Right cardiac atrium (tissue), 5 donors: ENCODE results near the gene THADA. TPM values are rescaled to one million over a fixed set of nuclear protein-coding genes. Genes with fewer than 3 reads are reported as not detected.

Experiments used
- ATAC-seq, 2 donors: fragments of 200-7000 bp; cut with Tn5 transposase; one replicate each; pipeline versions ENCODE4 v1.8.0 to v1.9.1; 2020; ENCODE audit warnings: moderate library complexity in 2 of 2, mild to moderate bottlenecking in 1 of 2
- DNase-seq, 3 donors: peaks; one replicate each; pipeline ENCODE4 v3.0.0-alpha.2; 2020
- H3K27ac ChIP-seq: one replicate; pipeline ENCODE4 v1.5.1; 2013; ENCODE audit warnings: mild to moderate bottlenecking, low read length, control low read depth, moderate library complexity
- H3K27me3 ChIP-seq: one replicate; pipeline ENCODE4 v1.6.1; 2013; ENCODE audit not compliant: control insufficient read depth, insufficient read depth
- H3K4me1 ChIP-seq: one replicate; pipeline ENCODE4 v1.6.1; 2013; ENCODE audit warnings: low read length; ENCODE audit not compliant: control insufficient read depth, insufficient read depth
- H3K4me3 ChIP-seq: one replicate; pipeline ENCODE4 v1.5.1; 2013; ENCODE audit warnings: low read length, control low read depth
- H3K9me3 ChIP-seq: one replicate; pipeline ENCODE4 v1.6.1; 2013; ENCODE audit warnings: low read length; ENCODE audit not compliant: control insufficient read depth
- WGBS: extraction: QIAGEN DNeasy Blood & Tissue Kit; methylation state at CpG from one replicate; pipeline ENCODE4 v1.1.7; 2013; 5-methylcytosine and 5-hydroxymethylcytosine counted together
- intact Hi-C, 4 donors: fragments of 100-400 bp; cut with DNase I; formaldehyde crosslinking; loops; one replicate each; pipeline versions ENCODE4 v1.11.0 to v1.14.0; 2022 to 2023
- polyA plus RNA-seq: library from polyadenylated mRNA; stranded (reverse); fragments of 200-250 nt; gene quantifications from one replicate; pipeline ENCODE4 v1.2.3, GENCODE V29; 2013
- total RNA-seq, 4 donors: library from RNA; stranded (reverse); fragmentation: NEBNext Ultra II Directional; extraction: Animal tissue kit (Norgen Biotek cat#: 25700); gene quantifications; one replicate each; pipeline ENCODE4 v1.2.1, GENCODE V29; 2021
- donor health status: healthy with polysubstance abuse.
- donor health status: DM: no; HTN: yes; CAD: no.
- donor health status: DM: no; HTN: no; CAD: no.
- donor health status: DM: no; HTN: yes; CAD: no; lungs with severe emphysema.
- donor health status: DM: yes; HTN: yes; CAD: no.

THADA gene
- total and polyA plus RNA-seq, 5 donors: 10.6 to 20.7 (median 19.8) TPM

DNA sequence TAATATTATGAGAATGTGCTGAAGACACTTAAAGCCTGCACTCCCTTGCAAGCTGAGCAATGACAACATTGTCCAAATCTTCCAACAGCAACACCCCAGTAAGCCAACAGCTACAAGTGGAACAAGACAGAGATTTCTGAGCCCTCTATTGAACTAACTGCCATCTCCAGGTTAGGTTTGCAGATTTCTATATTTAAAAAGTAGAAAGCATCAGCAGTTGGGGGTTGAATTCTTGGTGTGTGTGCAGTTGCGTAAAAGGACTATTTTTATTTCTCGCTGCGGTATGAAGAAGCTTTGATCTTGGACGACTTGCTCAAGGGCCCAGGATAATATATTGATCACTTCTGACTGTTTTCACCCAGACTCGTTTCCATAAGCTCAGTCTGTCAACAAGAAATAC lies 263.2 kb downstream of the THADA start:
- WGBS: 36% methylated on average over 5 of the region's 5 CpGs
- peak overlapping the region; percentile 61 for H3K27ac ChIP-seq
- intact Hi-C loops: loop anchor here in 1 of 4 donors (5.0 kb wide), 1 partner anchor 65 kb away; no protein-coding TSS in a partner anchor
- DNase-seq (no peak), ATAC-seq (peak in 1 of 2 donors; percentile 27)
- H3K4me1 ChIP-seq: peaks cover 13% of the 10 kb centered on the region
- H3K4me3 ChIP-seq: no peak overlapping the region
- H3K9me3 ChIP-seq: no peaks in the 10 kb centered on the region
- no peaks in the 10 kb centered on the region for H3K27me3 ChIP-seq

DNA sequence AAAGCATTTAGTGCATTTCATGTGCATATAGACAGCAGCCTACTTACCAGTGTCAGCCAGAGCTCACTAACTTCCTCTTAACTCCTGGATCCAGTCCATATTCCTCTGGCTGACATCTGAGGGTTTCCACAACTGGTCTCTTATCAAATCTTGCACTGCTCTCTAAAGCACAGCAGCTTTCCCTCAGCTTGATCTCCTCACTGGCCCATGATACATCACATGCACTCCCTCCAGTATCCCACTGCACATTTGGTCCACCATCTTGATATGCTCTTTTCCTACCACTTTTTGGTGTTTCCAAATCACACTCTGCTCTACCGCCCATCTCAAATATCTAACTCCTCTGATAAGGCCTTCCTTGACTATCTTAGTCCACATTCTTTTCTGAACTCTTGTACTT lies 264.4 kb downstream of the THADA start:
- intact Hi-C loops: loop anchor here in 1 of 4 donors (5.0 kb wide), 1 partner anchor 64 kb away; no protein-coding TSS in a partner anchor
- Histone ChIP-seq H3K4me1 (peaks cover 13% of the 10 kb centered on the region), H3K4me3 (no peak overlapping the region), H3K27ac (peak overlapping the region; percentile 56), H3K9me3 (no peaks in the 10 kb centered on the region), H3K27me3 (no peaks in the 10 kb centered on the region)
- 51% methylated on average over 1 of the region's 1 CpG for WGBS
- no peak for DNase-seq
- ATAC-seq: peak; percentile 84 to 85

DNA sequence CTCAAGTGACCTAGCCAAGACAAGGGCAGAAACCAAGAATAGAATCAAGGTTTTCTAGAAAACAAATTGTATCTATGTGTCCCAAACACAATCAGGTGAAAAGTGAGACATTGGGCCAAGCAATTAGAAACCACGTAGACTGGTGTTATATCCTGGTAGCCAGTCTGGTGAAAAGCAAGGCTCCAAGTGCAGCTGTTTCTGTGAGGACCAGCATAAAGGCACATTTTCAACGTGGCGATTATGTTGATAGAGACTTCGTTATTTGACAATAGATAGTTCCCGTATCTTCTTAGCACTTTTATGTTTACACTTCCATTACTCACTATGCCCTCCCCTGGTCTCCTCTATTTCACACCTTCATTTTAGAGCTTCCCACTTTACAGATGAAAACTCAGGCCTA lies 266.2 kb downstream of the THADA start:
- Histone ChIP-seq H3K27me3 (no peaks in the 10 kb centered on the region), H3K9me3 (no peaks in the 10 kb centered on the region), H3K4me3 (no peak overlapping the region), H3K4me1 (peaks cover 13% of the 10 kb centered on the region), H3K27ac (peak overlapping the region; percentile 82)
- DNase-seq (no peak), ATAC-seq (no peak)
- intact Hi-C loops: loop anchor here in 1 of 4 donors (5.0 kb wide), 1 partner anchor 62 kb away; no protein-coding TSS in a partner anchor
- 50% methylated on average over 5 of the region's 5 CpGs for WGBS

DNA sequence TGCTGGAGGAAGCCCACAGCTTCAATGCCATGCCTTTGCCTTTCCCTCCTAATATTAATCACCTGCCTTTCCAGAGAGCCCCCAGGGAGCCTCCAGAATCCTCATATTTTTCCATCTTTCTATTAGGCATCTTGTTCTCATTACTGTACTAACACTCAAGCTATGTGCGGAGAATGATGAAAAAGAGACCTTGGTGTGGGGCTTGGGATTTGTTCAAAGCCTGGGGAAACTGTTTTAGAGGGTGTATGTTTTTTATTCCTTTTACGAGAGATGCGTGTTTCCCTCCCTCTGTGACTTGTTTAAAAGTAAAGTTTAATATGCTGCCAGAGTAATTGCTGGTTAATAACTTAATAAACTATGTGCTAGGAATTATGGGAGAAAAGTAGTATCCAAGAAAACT lies 267.0 kb downstream of the THADA start:
- Histone ChIP-seq H3K9me3 (no peaks in the 10 kb centered on the region), H3K4me1 (peaks cover 12% of the 10 kb centered on the region), H3K4me3 (no peak overlapping the region), H3K27me3 (no peaks in the 10 kb centered on the region), H3K27ac (no peak overlapping the region)
- DNase-seq (no peak), ATAC-seq (no peak)
- WGBS: 87% methylated on average over 3 of the region's 3 CpGs
- intact Hi-C loops: no loop called here

DNA sequence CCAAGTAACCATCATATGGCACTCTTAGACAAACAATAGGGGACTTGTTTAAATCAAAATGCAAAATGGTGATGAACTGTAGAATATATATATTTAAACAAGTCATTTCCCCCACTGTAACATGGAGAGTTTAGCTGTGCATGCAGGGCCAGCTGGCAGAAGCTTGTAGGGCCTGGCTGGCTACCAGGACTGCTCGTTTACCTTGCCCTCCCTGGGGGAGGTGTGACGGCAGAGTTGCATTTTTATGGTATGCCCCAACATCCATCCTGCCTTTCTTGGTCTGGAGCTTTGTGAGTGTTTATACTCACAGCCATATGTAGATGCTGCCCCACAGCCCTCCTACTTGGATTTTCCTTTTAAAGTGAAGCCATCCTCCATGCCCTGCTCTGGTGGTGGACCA lies 267.7 kb downstream of the THADA start:
- Histone ChIP-seq H3K4me3 (no peak overlapping the region), H3K27ac (no peak overlapping the region), H3K27me3 (no peaks in the 10 kb centered on the region), H3K4me1 (peaks cover 14% of the 10 kb centered on the region), H3K9me3 (no peaks in the 10 kb centered on the region)
- WGBS: 55% methylated on average over 2 of the region's 2 CpGs
- intact Hi-C loops: no loop called here
- ATAC-seq (no peak), DNase-seq (no peak)

DNA sequence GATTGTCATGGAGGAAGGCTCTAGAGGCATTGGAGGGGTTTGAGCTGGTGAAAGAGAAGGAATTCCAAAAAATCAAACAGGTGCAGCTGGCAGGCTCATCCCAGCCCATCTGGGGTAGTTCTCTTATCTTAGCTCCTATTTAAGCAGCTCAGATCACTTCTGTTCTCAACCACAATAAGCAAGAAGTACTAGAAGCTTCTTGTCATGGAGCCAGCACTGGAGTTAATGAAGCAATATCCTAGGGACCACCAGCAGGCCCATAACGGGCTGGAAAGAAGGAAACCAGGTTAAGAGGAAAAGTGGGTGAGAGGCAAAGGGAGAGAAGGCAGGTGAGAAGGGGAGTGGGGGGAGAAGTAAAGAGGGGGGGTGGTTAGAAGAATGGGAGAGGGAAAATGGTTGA lies 268.7 kb downstream of the THADA start:
- ATAC-seq: no peak
- peaks cover 14% of the 10 kb centered on the region for H3K4me1 ChIP-seq
- no peaks in the 10 kb centered on the region for H3K9me3 ChIP-seq
- 43% methylated on average over 1 of the region's 1 CpG for WGBS
- no peak overlapping the region for H3K27ac ChIP-seq
- H3K27me3 ChIP-seq: no peaks in the 10 kb centered on the region
- no peak overlapping the region for H3K4me3 ChIP-seq
- intact Hi-C loops: no loop called here
- DNase-seq: no peak

DNA sequence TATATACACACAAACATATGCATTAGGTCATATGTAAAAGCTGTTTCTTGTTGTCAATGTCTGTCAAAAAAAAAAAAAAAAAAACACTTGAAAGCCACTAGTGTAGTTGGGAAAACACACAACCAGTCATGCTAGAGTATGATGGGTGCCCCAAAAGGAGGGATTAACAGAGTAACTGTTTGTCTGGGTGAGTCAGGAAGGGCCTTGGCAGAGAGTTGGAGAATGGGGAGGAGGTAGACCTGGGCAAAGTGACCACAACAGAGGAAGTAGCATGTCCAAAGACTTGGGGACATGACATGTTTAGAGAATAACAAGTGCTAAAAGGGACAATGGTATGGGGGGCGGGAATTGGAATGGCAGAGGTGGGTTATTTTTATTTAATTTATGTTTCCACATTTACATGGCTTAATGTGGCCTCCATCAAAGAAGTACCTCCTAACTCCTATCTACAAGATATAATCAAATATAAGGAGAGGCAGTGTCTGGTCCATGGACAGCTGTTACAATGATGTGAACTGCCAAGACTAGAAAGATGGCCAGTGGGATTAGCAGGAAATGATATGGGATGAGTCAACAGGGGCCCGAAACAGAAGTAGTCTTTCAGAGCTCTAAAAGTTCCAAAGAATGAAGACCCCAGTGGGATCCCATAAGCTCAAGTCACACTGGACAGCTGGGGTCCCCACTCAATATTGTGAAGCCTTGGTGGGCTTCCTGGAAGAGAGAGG lies 269.6 kb downstream of the THADA start:
- Histone ChIP-seq H3K4me3 (no peak overlapping the region), H3K27me3 (no peaks in the 10 kb centered on the region), H3K4me1 (peaks cover 14% of the 10 kb centered on the region), H3K27ac (no peak overlapping the region), H3K9me3 (no peaks in the 10 kb centered on the region)
- no peak for DNase-seq
- intact Hi-C loops: no loop called here
- ATAC-seq: no peak
- WGBS: 89% methylated on average over 2 of the region's 2 CpGs

DNA sequence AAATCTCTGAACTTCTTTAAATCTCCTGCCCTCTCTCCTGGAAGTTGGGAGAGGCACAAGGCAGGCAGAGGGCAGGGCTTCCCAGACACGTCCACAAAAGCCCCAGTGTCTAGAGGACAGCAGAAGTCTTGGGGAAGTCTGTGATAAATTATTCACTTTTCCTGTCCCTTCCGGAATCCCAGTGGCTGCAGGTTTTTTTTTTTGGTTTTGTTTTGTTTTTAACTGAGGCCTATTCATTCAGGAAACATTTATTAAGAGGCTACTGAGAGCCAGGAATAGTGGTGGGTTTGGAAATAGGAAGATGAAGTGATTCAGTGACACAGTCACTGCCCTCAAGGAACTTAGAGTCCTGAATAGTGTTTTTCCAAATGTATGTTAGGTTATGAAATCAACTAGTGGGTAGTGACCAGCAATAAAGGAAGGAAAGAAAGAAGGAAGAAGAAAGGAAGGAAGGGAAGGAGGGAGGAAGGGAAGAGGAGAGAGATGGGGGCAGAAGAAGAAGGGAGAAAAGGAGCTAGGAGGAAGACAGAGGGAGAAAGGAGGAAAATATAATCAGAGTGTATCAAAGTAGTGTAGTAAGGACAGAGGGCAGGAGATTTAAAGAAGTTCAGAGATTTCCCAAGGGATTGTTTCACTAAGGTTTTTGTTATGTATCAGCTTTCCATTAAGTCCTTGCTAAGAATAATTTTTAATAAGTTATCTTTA lies 270.6 kb downstream of the THADA start:
- Histone ChIP-seq H3K27ac (peak overlapping the region; percentile 19), H3K4me1 (peaks cover 10% of the 10 kb centered on the region)

DNA sequence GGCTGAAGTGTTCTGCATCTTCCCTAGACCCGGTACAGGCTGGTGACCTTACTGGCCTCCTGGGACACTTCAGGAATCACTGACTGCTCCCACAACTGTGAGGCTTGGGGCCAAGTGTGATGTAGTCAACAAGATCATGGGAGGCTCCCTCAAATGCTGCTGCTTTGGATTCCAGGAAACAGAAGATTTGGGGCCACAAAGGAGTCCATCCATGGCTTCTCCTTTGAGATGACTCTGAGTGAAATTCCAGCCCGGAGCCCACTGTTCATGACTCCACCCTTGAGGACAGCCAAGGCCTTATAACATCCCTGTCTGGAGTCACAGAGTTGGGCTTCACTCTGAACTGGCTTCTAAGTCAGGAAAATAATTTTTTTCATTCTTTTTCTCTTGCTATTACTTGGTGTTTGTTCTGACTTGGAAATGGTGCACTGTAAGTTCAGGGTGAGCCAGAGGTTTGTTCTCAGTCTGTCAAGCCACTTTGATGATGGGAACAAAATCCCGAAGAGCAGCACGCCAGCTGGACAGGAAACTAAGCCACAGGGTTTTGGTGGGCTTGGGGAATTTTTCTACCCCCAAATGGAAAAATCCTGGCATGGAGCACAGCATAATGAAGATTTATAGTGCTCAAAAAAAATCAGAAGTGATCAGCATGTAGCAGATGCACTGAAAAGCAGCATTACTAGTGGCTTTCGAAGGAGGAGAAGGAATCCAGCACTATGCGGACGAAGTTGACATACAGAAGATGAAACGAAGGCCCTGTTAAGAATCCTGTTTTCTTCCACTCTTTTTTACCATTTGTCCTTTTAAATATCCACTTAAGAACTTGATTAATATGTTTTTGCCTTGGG lies 271.4 kb downstream of the THADA start:
- 48% methylated on average over 8 of the region's 8 CpGs for WGBS
- ATAC-seq (peak; percentile 87 to 91), DNase-seq (peak; percentile 79 to 90 (median 82))
- Histone ChIP-seq H3K27ac (peak overlapping the region; percentile 88), H3K4me1 (peaks cover 5% of the 10 kb centered on the region), H3K9me3 (no peaks in the 10 kb centered on the region), H3K27me3 (no peaks in the 10 kb centered on the region), H3K4me3 (no peak overlapping the region)
- intact Hi-C loops: no loop called here

More for the DNA sequence above, 270.6 kb downstream of the THADA start:
- intact Hi-C loops: no loop called here
- Histone ChIP-seq H3K4me3 (no peak overlapping the region), H3K27me3 (no peaks in the 10 kb centered on the region), H3K9me3 (no peaks in the 10 kb centered on the region)
- DNase-seq (peak in 1 of 3 donors; percentile 68), ATAC-seq (peak; percentile 47 to 61)
- 25% methylated on average over 2 of the region's 2 CpGs for WGBS

DNA sequence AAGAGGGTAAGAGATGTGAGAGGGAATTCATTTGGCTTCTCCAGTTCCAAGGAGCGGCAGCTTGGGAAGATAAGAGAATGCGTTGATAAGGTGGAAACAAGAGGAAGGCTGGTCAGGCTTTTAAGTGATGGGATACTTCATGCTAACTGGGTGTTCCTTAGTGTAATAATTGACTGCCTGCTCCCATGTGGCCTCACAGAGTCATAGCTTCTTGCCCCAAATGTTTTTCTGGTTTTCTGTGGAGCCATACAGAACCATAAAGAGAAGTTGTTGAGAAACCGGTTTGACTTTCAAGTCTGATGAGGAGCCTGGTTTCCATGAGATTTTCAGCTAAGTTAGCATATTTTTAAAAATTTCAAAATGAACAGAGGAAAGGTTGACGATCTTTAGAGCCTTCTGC lies 272.0 kb downstream of the THADA start:
- Histone ChIP-seq H3K27ac (peak overlapping the region; percentile 88), H3K4me3 (no peak overlapping the region), H3K27me3 (no peaks in the 10 kb centered on the region), H3K9me3 (no peaks in the 10 kb centered on the region), H3K4me1 (peaks cover 5% of the 10 kb centered on the region)
- DNase-seq (no peak), ATAC-seq (peak; percentile 44 to 52)
- intact Hi-C loops: no loop called here
- WGBS: 60% methylated on average over 4 of the region's 4 CpGs
